ENCODE data around the gene PHF13.
"Not testable (repeated sequence)": the region's sequence is repeated elsewhere in the genome, so short reads cannot be mapped to it uniquely, and the experiment has no call there.

The PHF13 gene

DNA sequence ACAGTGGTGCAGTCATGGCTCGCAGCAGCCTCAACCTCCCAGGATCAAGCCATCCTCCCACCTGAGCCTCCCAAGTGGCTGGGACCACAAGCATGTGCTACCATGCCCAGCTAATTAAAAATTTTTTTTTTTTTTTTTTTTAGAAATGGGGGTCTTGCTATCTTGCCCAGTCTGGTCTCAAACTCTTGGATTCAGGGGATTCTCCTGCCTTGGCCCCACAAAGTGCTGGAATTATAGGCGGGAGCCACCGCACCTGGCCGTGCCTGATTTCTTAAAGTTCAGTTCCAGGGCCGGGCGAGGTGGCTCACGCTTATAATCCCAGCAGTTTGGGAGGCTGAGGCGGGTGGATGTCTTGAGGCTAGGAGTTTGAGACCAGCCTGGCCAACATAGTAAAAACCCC, 17.5 kb downstream of the PHF13 start:
- no peak for DNase-seq

DNA sequence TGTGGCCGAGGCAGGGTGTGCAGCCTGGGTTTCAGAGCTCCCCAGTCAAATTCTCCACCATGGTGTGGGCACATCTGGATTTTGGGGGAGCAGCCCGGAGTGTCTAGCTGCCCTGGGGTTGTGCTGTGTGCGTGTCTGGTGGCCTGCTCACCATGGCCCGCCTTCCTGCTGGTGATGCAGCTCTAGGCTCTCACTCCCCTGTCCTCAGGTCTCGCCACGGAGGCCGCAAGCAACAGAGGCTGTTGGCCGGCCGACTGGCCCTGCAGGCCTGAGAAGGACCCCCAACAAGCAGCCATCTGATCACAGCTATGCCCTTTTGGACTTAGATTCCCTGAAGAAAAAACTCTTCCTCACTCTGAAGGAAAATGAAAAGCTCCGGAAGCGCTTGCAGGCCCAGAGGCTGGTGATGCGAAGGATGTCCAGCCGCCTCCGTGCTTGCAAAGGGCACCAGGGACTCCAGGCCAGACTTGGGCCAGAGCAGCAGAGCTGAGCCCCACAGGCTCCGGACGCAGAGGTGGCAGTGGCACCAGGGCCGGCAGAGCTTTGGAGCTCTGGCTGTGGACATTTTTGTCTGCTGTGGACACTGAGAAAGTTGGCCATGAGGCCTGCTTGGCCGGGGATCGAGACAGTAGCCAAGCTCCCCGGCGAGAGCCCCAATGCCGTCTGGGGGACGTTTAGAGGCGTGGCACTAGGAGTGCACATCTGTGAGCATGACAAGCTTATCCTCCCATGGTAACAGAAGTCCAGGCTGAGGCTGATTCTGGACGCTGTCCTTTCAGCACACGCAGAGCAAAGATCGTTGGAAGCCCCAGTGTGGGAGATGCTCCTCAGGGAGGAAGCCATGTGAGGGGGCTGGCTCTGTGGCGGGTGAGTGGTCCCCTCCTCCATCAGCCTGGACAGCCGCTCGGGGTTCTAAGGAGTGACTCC, 19.3 kb downstream of the PHF13 start:
- DNase-seq, result no peak

DNA sequence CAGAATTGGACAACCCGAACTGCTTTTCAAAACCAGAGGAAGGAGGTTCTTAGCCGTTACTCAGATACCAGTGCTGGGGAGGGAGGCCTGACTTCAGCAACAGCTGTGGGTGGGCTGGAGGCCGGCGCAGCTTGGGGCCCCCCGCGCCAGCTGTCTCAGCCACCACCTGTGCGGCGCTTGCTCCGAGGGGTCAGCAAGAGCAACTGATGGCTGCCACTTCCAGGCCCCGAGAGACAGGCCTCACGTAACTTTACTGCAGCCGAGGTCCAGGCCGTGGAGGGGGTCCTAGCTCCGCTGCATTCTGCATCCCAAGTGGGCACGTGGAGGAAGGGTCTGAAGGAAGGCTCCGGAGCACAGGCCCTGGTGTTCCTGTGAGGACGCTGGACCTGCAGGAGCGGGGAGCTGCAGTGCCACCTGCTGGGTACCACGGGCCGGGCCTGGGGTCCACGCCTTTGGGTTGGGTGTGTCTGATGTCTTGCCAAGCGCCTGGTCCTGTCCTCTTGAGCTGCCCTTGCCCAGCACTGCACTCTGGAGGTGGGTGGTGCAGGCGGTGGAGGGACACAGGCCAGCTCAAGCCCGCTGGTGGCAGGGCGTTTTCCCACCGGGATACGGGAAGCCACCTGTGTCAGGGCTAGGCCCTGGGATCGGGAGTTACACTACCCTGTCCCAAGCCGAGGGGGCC, 21.0 kb downstream of the PHF13 start:
- peak; percentile 9 for DNase-seq

DNA sequence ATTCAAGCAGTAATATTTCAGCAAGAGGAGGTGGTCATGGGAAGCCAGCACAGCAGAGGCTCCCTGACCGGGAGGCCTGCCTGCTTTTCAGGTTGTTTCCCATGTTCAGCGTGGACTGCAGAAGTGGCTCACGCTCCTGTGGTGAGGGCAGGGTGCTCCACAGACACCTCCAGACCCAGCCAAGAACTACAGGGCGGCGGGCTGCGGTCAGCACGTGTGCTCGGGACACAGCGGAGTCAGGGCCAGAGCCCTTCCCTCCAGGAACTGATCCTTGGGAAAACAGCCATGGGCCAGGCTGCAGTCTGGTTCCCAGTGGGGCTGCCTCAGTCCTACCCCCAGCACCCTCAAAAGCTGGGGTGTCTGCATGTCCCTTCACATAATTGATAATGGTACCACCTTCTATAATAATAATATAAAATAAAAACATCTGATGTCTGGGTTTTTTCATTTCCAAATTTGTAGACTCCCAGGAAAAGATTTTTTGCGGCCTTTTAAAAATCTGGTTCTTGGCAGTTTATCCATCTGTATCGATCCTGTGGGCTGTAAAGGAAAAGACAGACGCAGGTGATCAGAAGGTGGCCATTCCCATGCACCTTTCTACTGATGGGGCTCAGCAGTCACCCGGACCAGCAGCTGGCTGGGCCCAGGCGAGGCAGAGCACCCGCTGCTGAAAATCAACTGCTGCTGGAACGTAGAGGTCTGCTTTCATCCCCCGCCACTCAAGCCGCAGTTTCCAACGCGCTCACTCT, 21.8 kb downstream of the PHF13 start:
- no peak for DNase-seq

DNA sequence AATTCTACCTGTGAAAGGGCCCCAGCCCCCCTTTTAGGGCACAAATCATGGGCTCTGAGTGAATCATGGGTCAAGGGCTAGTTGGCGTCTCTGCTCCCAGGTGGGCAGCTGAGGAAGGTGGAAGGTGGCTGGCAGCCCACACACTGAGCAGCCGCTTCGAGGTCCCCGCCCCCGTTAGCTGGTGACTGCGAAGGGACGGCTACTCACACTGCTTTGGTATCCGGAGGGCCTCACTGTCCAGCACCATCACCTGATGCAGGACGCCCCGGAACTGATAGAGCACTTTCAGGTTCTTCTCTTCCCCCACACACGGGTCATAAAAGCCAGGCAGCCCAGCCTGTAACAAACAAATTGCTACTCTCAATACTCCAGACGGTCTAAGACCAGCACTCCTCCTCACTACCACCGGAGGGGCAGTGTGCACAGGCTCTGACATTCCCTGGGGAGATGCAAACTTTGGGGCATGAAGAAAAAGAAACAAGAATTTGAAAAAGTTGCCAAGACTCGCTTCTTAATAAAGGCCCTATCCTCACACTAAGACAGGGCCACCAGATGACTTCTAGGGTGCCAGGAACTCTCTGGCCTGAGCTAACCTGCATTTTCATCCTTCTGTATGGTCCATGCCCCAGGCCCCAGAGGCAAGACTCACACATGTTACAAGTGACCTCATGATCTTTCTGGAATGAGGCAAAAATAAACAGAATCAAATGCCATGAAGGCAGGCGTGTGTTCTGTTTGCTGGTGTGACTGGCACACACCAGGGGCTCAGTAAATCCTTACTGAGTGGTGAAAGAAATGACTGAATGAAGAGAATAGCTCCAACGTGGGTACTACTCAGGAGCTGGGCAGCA, 22.6 kb downstream of the PHF13 start:
- DNase-seq, result no peak

DNA sequence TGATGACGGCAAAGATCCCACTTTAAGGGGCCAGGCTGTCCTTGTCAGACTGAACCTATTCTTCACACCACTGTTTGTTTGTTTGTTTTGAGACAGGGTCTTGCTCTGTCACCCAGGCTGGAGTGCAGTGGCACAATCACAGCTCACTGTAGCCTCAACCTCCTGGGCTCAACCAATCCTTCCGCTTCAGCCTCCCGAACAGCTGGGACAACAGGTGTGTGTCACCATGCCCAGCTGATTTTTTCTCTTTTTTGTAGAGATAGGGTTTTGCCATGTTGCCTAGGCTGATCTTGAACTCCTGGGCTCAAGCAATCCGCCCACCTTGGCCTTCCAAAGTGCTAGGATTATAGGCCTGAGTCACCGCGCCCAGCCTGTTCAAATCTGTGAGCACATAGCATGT, 23.2 kb downstream of the PHF13 start:
- DNase-seq, result not testable (repeated sequence)

DNA sequence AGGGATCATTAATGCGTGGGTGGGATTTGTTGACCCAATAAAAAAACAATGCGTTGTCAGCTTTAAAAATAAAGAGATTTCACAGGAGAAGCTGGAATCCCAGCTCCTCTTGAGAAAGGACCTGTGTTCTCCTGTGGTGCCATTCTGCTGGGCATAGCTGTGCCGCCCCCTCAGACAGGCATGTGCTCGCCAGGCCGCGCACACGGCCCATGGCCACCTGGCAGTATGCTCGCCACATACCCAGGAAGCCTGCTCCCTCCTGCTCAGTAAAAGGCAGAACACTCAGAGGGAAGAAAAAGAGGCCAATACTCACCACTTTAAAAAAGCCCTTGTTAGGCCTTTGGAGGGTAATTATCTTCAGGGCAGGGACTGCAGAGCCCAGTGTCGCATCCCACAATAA, 24.2 kb downstream of the PHF13 start:
- no peak for DNase-seq

DNA sequence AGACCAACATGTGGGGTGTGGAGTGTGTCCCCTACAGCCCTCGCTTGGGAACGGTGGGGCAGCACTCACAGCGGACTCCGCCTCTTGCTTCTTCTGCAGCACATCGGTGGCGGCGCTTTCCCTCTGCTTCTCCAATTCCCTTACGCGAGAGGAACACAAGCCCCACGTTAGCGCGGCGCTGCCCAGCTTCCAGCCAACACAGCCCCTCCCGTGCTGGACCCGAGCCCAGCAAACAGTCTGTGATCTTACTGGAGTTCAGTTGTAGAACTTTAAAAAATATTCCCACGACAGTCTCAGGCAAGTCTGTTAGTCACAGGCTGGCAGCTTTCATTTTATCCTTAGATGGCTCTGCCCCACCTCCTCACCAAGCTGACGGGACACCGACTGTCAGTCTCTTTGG, 24.7 kb downstream of the PHF13 start:
- DNase-seq, result no peak

DNA sequence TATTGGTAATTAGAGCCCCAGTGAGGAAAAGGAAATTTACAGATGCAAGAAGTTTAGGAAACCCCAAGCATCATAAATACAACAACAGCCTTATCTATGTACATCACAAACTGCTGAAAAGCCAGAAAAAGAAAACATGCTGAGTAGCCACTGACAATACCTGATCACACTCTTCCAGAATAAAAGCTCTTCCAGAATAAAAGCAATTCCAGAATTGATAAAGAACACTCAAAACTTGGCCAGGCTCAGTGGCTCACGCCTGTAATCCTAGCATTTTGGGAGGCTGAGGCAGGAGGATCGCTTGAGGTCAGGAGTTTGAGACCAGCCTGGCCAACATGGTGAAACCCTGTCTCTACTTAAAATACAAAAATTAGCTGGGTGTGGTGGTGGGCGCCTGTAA, 27.3 kb downstream of the PHF13 start:
- not testable (repeated sequence) for DNase-seq

DNA sequence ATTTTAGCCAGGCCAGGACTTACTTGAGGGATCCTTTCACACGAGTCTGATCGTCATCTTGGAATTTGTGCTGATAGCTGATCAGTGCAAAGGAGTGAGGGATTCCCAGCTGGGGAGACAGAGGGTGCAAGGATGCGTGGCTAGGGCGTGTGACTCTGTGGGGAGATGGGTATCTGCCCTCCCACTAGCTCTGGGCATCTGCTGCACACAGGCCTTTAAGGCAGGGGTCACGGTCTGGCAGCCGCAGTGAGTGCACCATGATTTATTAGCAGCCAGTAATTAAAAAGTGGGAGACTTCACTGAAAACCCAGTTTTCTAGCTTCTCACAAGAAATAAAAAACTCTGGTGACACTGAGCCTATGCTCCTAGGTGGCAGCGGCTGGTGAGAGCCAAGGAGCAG, 31.5 kb downstream of the PHF13 start:
- no peak for DNase-seq

DNA sequence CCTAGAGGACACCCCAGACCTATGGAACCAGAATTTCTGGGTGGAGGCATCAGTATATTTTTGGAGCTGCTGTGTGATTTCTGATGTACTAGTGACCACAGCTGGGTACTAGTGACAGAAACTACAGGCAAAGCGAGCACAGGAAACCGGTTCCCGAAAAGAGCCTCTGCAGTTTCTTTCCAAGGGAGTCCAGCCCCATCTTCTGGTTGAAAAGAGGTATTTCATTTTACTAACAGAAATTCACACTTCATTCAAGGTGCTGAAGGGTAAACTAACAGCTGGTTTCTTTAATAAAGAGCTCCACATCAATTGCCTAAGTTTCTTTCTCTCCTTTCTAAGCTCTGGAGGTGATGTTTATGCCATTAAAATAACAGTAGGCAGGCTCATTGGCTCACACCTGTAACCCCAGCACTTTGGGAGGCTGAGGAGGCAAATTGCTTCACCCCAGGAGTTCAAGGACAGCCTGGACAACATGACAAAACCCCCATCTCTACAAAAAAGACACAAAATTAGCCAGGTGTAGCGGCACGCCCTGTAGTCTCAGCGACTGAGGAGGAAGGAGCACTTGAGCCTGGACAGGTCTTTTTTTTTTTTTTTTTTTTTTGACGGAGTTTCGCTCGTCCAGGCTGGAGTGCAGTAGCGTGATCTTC, 33.1 kb downstream of the PHF13 start:
- DNase-seq, result peak; percentile 45

DNA sequence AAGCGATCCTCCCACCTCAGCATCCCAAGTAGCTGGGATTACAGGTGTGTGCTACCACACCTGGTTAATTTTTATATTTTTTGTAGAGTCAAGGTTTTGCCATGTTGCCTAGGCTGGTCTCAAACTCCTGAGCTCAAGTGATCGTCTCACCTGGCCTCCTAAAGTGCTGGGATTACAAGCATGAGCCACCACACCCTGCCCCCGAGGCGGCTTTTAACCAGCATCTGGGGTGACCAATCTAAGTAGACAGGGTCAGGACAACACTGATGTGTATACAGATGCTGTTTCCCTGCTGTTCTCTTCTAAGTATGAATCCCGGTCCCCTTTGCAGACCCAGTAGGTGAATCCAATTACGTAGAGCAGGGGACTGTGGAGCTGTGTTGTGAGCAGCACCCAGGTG, 35.0 kb downstream of the PHF13 start:
- DNase-seq, result no peak

DNA sequence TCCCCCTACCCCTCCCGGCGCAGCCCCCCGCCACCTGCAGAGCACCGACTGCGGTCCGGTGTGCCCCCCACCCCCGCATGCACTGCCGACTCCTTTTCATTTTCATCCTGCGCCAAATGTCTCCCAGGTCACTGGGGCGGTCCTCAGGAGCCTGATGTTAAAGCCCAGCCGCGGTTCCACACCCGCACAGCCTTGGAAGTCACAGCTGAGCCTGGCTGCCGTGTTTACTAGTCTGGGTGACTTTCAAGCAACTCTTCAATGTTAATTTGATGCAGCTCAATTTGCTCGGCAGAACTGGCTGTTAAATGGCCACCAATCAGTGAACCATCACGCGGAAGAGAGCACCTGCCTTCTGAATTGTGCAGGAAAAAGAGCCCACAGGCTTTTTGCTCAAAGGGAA, 38.4 kb downstream of the PHF13 start:
- no peak for DNase-seq

DNA sequence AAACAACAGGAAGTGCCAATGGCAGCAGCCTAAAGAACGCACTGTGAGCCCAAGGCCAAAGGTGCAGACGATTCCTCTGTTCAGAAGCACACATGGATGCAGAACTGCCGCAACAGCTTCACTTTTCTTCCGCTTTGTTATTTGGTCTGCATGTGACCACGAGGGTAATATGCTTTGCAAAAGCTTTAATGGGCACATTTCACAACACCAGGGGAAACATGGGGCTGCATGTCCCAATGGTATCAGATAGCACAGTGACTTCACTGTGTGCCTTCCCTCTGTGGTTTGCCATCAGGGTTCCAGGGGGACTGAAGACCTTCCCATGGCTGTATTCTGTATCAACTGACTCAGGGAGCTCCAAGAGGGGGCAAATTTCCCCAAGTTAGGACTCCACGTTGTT, 39.5 kb downstream of the PHF13 start:
- DNase-seq, result no peak

DNA sequence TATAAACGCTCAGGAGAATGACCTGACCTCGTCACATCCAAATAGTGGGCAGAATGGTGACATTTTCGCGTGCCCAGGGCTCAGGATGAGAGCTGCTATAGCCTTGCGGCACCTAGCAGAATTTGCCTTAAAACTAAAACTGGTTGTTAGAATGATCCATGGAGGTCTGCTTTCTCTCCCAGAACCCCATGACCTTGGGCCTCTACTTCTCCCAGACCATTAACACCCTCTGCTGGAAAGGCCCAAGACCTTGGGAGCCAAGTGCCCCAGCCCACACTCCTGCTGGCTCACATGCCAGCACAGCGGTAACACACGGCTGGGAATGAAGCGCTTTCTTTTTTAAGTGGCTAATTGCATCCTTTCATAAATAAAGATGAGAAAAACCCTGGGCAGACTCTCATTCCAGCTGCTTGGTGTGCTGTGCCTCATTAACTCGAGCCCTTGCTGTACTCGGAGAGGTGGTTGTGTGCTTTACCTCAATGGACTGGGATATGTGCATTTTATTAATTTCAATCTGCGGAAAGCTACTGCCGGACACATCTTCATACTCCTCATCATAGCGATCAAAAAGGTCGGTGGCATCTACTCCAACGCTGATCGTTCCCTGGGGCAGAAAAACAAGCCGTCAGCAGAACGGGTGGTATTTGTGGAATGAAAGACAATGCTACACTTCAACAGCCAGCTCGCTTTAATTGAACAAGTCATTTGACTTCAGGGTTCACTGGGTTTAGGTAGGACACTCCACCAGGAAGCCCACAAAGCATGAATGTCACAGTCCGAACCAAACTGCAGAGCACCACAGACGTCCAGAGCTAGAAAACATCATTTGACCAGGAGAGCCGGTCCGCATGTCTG, 40.1 kb downstream of the PHF13 start:
- DNase-seq, result no peak

DNA sequence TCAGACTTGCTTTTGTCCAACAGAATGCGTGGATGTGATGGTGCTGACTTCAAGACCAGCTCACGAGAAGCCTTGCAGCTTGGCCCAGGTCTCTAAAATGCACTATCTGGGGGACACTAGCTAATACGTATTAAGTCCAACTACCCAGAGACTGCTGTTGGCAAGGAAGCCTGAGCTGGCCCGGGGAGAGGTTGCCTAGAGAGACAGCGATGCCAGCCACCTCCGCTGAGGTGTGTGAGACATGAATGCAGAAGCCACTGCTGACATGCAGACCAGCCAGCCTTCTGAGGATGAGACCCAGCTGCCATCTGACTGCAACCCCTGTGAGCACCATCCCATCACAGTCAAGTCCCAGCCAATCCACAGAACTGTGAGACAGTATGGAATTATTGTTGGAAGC, 43.6 kb downstream of the PHF13 start:
- DNase-seq, result no peak

DNA sequence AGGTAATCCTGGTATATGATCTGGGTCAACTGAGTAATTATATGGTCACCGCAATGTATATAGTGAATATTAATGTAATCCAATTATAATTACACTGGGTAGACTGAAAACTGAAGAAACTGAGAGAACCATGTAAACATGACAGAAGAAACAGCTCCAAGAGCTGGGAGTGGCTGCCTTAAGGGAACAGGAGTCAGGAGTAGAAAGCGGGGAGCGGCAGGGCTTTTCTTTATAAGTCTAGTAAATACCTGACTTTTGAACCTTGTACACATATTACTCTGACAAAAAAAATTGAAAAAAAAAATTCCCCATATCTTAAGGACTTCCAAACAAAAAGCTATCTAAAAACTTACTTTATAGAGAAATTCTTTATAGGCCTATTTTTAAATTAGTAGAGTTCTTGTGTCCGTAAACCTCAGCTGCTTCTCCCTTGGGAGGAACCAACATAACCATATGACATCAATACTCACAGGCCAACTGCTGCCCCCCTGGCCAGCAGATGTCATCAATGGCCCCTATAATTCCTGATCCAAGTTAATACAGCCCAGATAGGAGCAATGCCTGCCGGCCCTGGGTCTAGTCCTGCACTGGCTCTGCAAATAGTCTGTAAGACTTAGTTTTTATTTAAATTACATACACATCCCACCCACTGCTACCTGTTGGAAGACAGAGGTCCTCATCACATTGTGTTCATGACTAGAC, 45.0 kb downstream of the PHF13 start:
- no peak for DNase-seq

DNA sequence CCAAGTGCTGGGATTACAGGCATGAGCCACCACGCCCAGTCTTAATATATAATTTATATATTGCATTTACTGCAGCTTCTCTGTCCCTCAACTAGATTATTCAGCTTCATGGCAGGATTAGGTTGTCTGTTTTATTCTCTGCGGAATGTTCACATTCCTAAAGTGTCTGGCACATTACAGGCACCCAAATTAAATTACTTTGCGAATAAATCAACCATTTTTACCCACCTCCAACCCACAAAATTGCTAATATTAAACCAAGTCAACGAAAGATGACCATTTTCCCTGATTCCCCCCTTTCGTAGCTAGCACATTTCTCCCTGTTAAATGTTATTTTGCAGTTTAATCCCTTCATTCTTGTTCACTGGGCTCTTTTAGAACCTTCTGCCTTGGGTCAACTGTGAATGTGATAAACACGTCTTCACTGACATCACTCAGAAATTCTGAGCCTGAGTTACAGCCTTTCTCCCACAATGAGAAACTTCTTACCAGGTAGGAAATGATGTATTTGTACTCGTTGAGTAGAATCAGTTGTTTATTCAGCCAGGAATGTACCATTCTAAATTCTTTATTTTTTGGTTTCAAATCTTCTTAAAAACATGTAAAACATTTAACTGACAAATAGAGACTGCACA, 47.0 kb downstream of the PHF13 start:
- no peak for DNase-seq

DNA sequence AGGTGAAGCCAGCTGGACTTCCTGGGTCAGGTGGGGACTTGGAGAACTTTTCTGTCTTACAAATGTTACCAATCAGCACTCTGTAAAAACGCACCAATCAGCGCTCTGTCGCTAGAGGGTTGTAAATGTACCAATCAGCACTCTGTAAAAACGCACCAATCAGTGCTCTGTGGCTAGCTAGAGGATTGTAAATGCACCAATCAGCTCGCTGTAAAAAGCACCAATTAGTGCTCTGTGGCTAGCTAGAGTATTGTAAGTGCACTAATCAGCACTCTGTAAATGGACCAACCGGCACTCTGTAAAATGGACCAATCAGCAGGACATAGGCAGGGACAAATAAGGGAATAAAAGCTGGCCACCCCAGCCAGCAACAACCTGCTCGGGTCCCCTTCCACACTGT, 48.9 kb downstream of the PHF13 start:
- not testable (repeated sequence) for DNase-seq

DNA sequence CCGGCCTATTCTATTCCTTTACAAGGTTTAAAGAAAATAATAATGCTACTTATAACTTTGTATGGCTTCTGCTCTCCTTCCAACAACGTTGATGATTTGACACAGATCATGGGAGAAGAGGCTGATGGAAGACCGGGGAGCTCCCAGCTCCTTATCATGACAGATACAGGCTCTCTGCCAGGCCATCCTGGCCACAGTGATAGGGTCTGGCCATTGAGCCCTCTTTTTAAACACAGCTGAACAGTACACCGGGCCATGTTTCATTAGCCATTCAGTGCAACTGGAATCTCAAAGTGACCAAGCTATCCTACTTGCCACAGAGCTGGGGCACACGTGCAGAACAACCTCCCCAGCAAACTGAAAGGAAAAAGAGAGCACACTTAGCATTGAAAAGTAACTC, 53.2 kb downstream of the PHF13 start:
- no peak for DNase-seq

All from HCEC 1CT (cell line).